Measurements from ENCODE around the gene KLK6. TPM values are rescaled to one million over a fixed set of nuclear protein-coding genes. Genes with fewer than 3 reads are reported as not detected.

KLK6 gene
- total RNA-seq, 1 donor = not detected

GRCh38 chr19:50912727-50913716 is 56.4 kb downstream of the KLK6 start:
- peak in 1 of 3 donors; percentile 29 for DNase-seq (ENCODE audit: low read depth in 2 of 3, low spot score in 2 of 3)

DNA sequence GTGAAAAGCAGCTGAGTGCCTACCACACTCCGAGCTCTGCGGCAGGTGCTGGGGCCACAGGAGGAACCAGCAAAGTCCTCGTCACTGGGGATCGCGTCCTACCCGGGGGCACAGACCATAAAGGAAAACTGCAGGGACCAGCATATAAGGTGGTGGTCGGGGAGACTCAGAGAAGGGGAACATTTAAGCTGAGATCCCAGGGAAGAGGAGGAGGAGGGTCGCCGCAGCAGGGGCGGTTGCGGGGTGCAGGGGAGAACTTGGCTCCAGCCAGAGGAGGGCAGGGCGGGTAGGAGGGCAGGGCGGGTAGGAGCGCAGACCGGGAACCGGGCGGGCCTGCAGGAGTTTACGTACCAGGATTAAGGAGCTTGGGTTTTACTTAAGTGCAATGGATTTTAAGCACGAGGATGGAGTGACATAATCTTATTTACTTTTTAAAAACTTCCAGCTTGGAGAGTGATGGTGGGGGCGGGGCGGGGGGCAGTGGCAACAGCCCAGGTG is 57.2 kb downstream of the KLK6 start:
- DNase-seq (ENCODE audit: low read depth in 2 of 3, low spot score in 2 of 3) = no peak

GRCh38 chr19:50911206-50912101 is 57.9 kb downstream of the KLK6 start, which contains the start of gene KLK4:
Gene KLK4, minus strand, starts transcription at chr19:50911395. Its CDS starts 657 bp downstream, at chr19:50910738.
- DNase-seq (ENCODE audit: low read depth in 2 of 3, low spot score in 2 of 3) = no peak

GRCh38 chr19:50910722-50911121 is 58.7 kb downstream of the KLK6 start:
- DNase-seq (ENCODE audit: low read depth in 2 of 3, low spot score in 2 of 3) = no peak

DNA sequence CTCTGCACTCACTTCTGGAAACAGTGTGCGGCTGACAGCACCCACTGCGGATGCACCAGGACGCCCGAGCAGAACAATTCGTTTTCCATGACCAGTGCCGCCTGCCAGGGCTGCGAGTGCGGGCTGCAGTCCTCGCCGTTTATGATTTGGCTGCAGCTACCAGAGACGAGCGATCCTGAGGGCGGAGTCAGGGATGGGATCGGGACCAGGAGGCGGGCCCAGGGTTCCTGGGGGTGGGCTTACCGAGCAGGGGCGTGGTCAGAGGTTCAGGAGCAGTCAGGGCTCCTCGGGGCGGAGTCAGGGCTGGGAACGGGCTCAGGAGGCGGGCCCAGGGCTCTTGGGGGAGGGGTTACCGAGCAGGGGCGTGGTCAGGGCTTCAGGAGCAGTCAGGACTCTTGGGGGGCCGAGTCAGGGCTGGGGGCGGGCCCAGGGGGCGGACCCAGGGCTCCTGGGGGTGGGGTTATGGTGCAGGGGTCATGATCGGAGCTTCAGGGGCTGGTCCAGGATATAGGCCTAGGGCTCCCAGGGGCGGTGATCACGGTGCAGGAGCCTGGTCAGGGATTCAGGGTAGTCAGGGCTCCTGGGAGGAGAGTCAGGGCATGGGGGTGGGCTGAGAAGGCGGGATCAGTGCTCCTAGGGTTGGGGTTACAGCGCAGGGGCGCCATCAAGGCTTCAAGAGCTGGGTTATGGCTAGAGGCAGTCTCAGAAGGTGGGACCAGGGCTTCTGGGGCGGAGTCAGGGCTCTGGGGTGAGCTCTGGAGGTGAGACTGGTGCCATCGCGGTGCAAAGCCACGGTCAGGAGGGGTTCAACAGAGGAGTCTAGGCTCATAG is 59.9 kb downstream of the KLK6 start:
- peak in 2 of 3 donors; percentile 14 to 46 for DNase-seq (ENCODE audit: low read depth in 2 of 3, low spot score in 2 of 3)

Other genes starting within 250 kb of the KLK6 start
- 6.2 TPM for gene SHANK1, start 249.8 kb downstream of the KLK6 start, total RNA-seq
- gene CLEC11A, start 246.2 kb downstream of the KLK6 start, total RNA-seq = 64.4 TPM
- gene GPR32, start 199.1 kb downstream of the KLK6 start, total RNA-seq = 0.27 TPM
- gene ACP4, start 179.2 kb downstream of the KLK6 start, total RNA-seq = not detected
- gene KLK1, start 145.8 kb downstream of the KLK6 start, total RNA-seq = not detected
- gene KLK15, start 136.0 kb downstream of the KLK6 start, total RNA-seq = not detected
- gene KLK3, start 114.7 kb downstream of the KLK6 start, total RNA-seq = under 0.01 TPM
- gene KLK2, start 96.2 kb downstream of the KLK6 start, total RNA-seq = not detected
- not detected for gene KLK4, start 58.2 kb downstream of the KLK6 start, total RNA-seq
- gene KLK5, start 16.6 kb downstream of the KLK6 start, total RNA-seq = not detected
- not detected for gene KLK7, start 14.3 kb upstream of the KLK6 start, total RNA-seq
- not detected for gene KLK8, start 32.0 kb upstream of the KLK6 start, total RNA-seq
- gene KLK10, start 50.1 kb upstream of the KLK6 start, total RNA-seq = not detected
- not detected for gene KLK11, start 57.0 kb upstream of the KLK6 start, total RNA-seq
- gene KLK12, start 65.4 kb upstream of the KLK6 start, total RNA-seq = not detected
- gene KLK13, start 95.5 kb upstream of the KLK6 start, total RNA-seq = not detected
- gene KLK14, start 113.3 kb upstream of the KLK6 start, total RNA-seq = not detected
- gene CTU1, start 138.8 kb upstream of the KLK6 start, total RNA-seq = 9.2 TPM
- gene SIGLEC9, start 155.3 kb upstream of the KLK6 start, total RNA-seq = 0.27 TPM
- gene SIGLEC7, start 172.7 kb upstream of the KLK6 start, total RNA-seq = under 0.01 TPM

Measured in hematopoietic multipotent progenitor cell (in vitro differentiated cells).